H1 (cell line): ENCODE data around the gene PLPP7. TPM values are rescaled to one million over a fixed set of nuclear protein-coding genes. Genes with fewer than 3 reads are reported as not detected.

Experiments used
- FOSL1 ChIP-seq: IDR thresholded peaks from 2 replicates; pipeline ENCODE4 v1.6.1; 2011; ENCODE audit warnings: mild to moderate bottlenecking, low read depth, low read length, moderate library complexity; ENCODE audit not compliant: insufficient read depth
- KDM1A ChIP-seq: fragments of 200-600, 300-600 bp; sonication (generic); IDR thresholded peaks from 2 replicates; pipeline ENCODE4 v1.7.1; 2016; ENCODE audit warnings: mild to moderate bottlenecking, low read length, borderline replicate concordance
- TBP ChIP-seq: IDR thresholded peaks from 2 replicates; pipeline ENCODE4 v1.6.1; 2011; ENCODE audit warnings: low read depth, low read length, improper control_type of control experiment
- TCF12 ChIP-seq: IDR thresholded peaks from 2 replicates; pipeline ENCODE4 v1.6.1; 2011; ENCODE audit warnings: low read depth, mild to moderate bottlenecking, low read length
- polyA plus RNA-seq, 7 experiments: library from polyadenylated mRNA; depleted of rRNA in 3 of 7; stranded (reverse) in 5 of 7; unstranded in 2 of 7; fragments of >200 nt in 5 of 7; fragments of 200-250 nt in 2 of 7; gene quantifications; 1 replicate in 5 of 7; 2 replicates in 1 of 7; 4 replicates in 1 of 7; pipeline versions ENCODE4 v1.2.1 to v1.2.3, GENCODE V29; 2011 to 2013; ENCODE audit warnings: missing spikeins in 2 of 7, mixed read lengths in 2 of 7
- total RNA-seq: library from RNA; stranded (reverse); fragmentation: NEBNext Ultra II Directional; extraction: Animal tissue kit (Norgen Biotek cat#: 25700); gene quantifications from 2 replicates; pipeline ENCODE4 v1.2.1, GENCODE V29; 2021
- TF ChIP-seq, protein P1 (sequence below): fragments of 300-600 bp; sonication (generic); IDR thresholded peaks from 2 replicates; pipeline ENCODE4 v1.7.1; 2012; ENCODE audit warnings: low read length, moderate library complexity, mild to moderate bottlenecking, inconsistent platforms; ENCODE audit not compliant: insufficient replicate concordance
- TF ChIP-seq, protein P2 (sequence below), 3 experiments: IDR thresholded peaks; 1 replicate in 2 of 3; 2 replicates in 1 of 3; pipeline versions ENCODE4 v1.5.1 to v1.6.1; 2011; ENCODE audit warnings: low read length in 3 of 3, mild to moderate bottlenecking in 3 of 3, inconsistent platforms in 2 of 3, low read depth in 1 of 3, moderate library complexity in 1 of 3; ENCODE audit not compliant: insufficient read depth in 1 of 3; ENCODE audit errors: control extremely low read depth in 1 of 3
- TF ChIP-seq, protein P3 (sequence below): IDR thresholded peaks from 2 replicates; pipeline ENCODE4 v1.6.1; 2011; ENCODE audit warnings: low read depth, mild to moderate bottlenecking, low read length; ENCODE audit not compliant: insufficient read depth

Gene PLPP7
- total and polyA plus RNA-seq, 2 of the 8 experiments (the other 6 are each of a cell fraction or from before 2014, with no cell fraction given) = 3.4 to 3.9 TPM

DNA sequence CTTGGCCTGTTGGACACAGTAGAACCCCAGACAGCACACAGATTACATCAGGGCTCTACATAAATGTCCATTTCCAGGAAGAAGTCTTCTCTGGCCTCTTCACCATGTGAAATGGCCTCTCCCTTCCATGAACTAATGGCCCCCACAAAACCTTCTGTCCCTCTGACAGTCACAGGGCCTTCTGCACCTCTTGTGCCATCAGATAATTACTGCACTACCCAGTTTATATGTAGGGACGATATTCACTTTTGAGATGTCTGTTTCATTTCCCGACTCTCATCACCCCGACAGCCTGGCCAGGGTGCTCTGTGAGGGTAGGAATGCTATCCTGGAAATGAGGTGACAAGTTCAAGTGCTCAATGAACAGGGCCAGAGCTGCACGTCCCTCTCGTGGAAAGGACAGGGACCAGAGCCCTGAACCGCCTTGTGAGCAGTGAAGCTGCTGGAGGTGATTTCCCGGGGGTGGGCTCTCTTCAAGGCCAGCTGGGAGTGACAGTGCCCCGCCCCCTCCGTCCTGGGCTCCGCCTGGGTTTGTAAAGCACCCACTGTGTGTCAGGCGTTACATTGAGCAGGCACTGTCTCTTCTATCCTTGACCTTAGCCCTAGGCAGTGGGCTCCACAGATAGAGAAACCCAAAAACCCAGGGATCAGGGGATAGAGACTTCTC, 10.2 kb upstream of the PLPP7 start (continued):
- TF ChIP-seq, protein P1, sequence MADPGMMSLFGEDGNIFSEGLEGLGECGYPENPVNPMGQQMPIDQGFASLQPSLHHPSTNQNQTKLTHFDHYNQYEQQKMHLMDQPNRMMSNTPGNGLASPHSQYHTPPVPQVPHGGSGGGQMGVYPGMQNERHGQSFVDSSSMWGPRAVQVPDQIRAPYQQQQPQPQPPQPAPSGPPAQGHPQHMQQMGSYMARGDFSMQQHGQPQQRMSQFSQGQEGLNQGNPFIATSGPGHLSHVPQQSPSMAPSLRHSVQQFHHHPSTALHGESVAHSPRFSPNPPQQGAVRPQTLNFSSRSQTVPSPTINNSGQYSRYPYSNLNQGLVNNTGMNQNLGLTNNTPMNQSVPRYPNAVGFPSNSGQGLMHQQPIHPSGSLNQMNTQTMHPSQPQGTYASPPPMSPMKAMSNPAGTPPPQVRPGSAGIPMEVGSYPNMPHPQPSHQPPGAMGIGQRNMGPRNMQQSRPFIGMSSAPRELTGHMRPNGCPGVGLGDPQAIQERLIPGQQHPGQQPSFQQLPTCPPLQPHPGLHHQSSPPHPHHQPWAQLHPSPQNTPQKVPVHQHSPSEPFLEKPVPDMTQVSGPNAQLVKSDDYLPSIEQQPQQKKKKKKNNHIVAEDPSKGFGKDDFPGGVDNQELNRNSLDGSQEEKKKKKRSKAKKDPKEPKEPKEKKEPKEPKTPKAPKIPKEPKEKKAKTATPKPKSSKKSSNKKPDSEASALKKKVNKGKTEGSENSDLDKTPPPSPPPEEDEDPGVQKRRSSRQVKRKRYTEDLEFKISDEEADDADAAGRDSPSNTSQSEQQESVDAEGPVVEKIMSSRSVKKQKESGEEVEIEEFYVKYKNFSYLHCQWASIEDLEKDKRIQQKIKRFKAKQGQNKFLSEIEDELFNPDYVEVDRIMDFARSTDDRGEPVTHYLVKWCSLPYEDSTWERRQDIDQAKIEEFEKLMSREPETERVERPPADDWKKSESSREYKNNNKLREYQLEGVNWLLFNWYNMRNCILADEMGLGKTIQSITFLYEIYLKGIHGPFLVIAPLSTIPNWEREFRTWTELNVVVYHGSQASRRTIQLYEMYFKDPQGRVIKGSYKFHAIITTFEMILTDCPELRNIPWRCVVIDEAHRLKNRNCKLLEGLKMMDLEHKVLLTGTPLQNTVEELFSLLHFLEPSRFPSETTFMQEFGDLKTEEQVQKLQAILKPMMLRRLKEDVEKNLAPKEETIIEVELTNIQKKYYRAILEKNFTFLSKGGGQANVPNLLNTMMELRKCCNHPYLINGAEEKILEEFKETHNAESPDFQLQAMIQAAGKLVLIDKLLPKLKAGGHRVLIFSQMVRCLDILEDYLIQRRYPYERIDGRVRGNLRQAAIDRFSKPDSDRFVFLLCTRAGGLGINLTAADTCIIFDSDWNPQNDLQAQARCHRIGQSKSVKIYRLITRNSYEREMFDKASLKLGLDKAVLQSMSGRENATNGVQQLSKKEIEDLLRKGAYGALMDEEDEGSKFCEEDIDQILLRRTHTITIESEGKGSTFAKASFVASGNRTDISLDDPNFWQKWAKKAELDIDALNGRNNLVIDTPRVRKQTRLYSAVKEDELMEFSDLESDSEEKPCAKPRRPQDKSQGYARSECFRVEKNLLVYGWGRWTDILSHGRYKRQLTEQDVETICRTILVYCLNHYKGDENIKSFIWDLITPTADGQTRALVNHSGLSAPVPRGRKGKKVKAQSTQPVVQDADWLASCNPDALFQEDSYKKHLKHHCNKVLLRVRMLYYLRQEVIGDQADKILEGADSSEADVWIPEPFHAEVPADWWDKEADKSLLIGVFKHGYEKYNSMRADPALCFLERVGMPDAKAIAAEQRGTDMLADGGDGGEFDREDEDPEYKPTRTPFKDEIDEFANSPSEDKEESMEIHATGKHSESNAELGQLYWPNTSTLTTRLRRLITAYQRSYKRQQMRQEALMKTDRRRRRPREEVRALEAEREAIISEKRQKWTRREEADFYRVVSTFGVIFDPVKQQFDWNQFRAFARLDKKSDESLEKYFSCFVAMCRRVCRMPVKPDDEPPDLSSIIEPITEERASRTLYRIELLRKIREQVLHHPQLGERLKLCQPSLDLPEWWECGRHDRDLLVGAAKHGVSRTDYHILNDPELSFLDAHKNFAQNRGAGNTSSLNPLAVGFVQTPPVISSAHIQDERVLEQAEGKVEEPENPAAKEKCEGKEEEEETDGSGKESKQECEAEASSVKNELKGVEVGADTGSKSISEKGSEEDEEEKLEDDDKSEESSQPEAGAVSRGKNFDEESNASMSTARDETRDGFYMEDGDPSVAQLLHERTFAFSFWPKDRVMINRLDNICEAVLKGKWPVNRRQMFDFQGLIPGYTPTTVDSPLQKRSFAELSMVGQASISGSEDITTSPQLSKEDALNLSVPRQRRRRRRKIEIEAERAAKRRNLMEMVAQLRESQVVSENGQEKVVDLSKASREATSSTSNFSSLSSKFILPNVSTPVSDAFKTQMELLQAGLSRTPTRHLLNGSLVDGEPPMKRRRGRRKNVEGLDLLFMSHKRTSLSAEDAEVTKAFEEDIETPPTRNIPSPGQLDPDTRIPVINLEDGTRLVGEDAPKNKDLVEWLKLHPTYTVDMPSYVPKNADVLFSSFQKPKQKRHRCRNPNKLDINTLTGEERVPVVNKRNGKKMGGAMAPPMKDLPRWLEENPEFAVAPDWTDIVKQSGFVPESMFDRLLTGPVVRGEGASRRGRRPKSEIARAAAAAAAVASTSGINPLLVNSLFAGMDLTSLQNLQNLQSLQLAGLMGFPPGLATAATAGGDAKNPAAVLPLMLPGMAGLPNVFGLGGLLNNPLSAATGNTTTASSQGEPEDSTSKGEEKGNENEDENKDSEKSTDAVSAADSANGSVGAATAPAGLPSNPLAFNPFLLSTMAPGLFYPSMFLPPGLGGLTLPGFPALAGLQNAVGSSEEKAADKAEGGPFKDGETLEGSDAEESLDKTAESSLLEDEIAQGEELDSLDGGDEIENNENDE = no peak
- TF ChIP-seq KDM1A = no peak
- no peak for TF ChIP-seq TCF12
- no peak for TF ChIP-seq FOSL1
- no peak for TF ChIP-seq TBP
- TF ChIP-seq, protein P2, sequence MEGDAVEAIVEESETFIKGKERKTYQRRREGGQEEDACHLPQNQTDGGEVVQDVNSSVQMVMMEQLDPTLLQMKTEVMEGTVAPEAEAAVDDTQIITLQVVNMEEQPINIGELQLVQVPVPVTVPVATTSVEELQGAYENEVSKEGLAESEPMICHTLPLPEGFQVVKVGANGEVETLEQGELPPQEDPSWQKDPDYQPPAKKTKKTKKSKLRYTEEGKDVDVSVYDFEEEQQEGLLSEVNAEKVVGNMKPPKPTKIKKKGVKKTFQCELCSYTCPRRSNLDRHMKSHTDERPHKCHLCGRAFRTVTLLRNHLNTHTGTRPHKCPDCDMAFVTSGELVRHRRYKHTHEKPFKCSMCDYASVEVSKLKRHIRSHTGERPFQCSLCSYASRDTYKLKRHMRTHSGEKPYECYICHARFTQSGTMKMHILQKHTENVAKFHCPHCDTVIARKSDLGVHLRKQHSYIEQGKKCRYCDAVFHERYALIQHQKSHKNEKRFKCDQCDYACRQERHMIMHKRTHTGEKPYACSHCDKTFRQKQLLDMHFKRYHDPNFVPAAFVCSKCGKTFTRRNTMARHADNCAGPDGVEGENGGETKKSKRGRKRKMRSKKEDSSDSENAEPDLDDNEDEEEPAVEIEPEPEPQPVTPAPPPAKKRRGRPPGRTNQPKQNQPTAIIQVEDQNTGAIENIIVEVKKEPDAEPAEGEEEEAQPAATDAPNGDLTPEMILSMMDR (IDR thresholded peaks at IDR 0.05; ENCODE audit: control extremely low read depth in 1 of 3, insufficient read depth in 1 of 3, low read depth in 1 of 3, low read length in 3 of 3) = no peak
- TF ChIP-seq, protein P3, sequence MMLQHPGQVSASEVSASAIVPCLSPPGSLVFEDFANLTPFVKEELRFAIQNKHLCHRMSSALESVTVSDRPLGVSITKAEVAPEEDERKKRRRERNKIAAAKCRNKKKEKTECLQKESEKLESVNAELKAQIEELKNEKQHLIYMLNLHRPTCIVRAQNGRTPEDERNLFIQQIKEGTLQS = no peak
